ENCODE measurements around the gene DCAF12.
"Not testable (repeated sequence)": the region's sequence is repeated elsewhere in the genome, so short reads cannot be mapped to it uniquely, and the experiment has no call there.

DCAF12 gene

DNA sequence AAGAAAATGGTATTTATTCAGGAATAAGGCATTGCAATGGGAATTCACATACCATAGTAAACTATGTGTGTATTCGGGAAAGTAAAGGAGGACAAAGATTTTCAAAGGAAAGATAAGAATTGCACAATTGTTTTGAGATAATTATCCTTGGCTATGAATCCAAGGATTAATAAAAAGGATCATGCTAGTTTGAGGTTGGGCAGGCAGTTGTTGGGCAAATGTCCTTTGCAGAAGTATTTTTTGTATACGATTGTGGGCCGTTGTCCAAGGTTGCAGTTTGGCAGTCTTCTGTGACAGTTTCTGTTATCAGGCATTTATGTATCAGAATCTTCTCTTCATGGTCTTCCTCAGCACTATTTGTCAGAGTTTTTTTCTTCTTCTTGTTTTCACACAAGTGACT is 67.2 kb downstream of the DCAF12 start:
- DNase-seq, result no peak

DNA sequence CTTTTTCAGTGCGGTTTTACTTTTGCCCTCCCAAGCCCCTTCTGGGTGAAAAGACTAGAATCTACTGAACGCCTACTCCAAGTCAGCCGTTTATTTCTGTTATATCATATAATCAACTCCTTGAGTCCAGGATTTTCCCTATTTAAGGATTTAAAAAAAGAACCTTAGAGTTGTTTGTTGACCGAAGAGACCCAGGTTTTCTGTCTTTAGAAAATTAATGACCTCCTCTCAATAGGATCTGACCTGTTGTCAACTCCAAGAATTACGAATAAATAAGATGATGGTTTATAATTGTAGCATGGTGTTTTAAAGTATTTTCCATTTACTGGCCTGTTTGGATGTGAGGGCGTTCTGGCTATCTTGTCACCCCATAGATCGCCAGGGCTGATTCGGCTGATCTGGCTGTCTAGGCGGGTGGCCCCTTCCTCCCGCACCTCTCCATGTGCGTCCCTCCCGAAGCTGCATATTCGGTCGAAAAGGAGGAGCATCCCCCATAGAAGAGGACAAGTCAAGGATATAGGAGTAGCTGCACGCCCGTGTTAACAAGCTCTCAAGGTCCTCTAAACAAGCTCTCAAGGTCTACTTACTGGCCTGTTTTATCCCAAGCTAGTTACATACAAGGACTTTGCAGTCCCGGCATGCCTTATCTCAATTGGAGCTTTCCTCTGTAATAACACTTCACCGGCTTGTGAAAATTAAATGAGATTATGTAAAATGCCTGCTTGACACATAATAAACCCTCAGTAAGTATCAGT is 76.7 kb downstream of the DCAF12 start:
- DNase-seq, result no peak

DNA sequence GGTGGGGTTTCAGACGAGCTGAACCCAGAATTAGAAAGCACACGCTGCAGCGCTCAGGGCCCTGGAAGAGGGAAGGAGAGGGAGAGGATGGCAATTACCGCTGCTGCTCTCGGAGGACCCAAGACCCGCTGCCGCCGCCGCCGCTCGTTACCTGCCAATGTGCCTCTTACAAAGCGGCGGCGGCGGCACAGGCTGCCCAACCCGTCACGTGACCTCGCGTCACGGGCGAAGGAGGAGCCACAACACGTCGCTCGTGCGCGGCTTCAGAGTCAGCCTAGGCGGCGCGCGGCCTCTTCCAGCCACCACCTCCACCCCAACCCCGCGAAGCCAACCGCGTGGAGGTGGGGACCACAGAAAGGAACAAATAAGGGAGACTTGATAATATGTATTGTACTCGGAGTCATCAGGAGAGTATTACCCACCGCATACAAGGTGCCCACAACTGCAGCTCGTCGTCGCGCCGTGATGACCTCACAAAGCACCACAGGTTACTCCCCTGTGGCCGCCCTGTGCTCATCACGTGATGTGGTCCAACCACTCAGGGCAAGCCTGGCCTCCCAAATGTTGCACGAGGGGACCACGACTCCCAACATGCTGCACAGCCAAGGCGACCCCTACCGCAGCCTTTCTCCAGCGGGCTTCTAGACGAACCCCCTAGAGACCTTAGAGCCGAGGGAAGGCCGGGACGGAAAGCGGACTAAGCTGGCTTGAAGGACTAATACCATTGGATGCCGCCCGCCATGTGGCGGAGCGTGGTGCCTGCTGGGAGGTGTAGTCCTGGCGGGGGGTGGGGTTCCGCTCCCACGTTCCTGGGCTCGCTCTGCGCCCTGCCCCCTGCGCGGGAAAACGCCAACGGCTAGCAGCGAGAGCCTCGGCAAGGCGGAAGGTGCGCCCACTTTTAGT is 77.5 kb downstream of the DCAF12 start, which contains the start of gene UBAP2:
UBAP2 (minus strand) TSS at position 161 of the 903 bp plus-strand sequence. CDS start 31,739 bp downstream, outside the sequence.
- peak; percentile 95 for DNase-seq

GRCh38 chr9:34047864-34048726 is 78.4 kb downstream of the DCAF12 start:
- peak; percentile 36 for DNase-seq

DNA sequence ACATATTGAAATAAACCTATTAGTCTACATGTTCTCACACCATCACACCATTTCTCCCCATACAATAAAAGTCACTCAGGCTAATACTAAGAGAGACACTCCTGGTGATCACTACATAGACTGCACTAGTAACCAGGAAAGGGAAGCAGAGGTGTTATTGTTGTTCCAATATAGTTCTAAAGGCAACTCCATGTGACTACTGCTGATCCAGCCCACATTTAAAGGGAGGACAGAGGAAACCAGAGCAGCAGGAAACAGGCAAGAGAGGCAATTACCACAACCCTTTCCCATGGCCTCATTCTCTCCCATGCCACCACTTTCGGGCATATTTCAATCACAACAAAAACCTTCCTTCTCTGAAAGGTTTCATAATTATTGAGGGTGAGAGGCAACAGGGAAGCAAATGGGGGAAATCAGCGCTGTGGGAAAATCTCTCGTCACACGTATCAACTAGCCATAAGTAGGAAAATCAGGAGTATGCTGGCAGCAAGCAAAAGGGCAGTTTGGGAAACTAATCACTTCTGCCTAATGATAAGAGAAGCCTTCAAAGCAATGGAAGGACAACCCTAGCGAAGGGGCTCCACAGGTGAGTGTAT is 79.6 kb downstream of the DCAF12 start:
- DNase-seq, result no peak

DNA sequence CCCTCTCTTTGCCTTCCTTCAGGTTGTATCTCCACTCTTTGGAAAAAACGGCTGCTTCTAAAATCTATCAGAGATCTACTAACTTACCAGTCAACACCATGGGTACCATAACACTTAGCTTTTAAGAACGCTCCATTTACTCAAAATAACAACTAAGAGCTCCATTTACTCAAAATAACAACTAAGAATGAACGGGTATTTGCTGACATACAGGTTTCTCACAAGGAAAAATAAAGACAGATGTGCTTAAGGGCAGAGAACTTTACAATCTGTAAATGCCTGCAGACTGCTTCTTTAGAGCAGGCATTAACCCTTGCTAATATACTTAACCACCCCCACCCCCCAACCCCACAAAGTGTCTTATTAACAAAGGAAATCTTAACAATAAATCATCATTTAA is 80.6 kb downstream of the DCAF12 start:
- DNase-seq, result no peak

DNA sequence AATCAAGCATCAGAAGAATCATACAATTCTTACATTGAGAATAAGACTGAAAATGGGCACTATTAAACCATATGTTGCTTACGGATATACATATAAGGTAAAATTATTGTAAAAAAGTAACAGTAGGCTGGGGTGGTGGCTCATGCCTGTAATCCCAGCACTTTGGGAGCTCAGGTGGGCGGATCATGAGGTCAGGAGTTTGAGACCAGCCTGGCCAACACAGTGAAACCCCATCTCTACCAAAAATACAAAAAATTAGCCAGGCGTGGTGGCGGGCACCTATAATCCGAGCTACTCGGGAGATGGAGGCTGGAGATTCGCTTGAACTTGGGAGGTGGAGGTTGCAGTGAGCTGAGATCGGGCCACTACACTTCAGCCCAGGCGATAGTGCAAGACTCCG is 84.4 kb downstream of the DCAF12 start:
- DNase-seq, result not testable (repeated sequence)

DNA sequence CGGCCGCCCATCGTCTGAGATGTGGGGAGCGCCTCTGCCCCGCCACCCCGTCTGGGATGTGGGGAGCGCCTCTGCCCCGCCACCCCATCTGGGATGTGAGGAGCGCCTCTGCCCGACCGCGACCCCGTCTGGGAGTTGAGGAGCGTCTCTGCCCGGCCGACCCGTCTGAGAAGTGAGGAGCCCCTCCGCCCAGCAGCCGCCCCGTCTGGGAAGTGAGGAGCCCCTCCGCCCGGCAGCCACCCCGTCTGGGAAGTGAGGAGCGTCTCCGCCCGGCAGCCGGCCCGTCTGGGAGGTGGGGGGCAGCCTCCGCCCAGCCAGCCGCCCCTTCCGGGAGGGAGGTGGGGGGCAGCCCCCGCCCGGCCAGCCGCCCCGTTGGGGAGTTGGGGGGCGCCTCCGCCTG is 87.6 kb downstream of the DCAF12 start:
- DNase-seq, result not testable (repeated sequence)

GRCh38 chr9:34037626-34038025 is 88.9 kb downstream of the DCAF12 start:
- no peak for DNase-seq

- DNase-seq, result no peak
Observed at GRCh38 chr9:34036625-34037024, 89.9 kb downstream of the DCAF12 start.
